CD14-positive monocyte (primary cell): ENCODE results near the gene TSPAN31. TPM values are rescaled to one million over a fixed set of nuclear protein-coding genes. Genes with fewer than 3 reads are reported as not detected.
A peak's percentile ranks its signal among the peaks of the same experiment; 100 is the strongest.

Source experiments
- DNase-seq, 3 donors: peaks; one replicate each; pipeline ENCODE4 v3.0.0-alpha.2; 2011 to 2022
- H2AFZ ChIP-seq: 2 replicates; pipeline ENCODE4 v1.6.0; 2012; ENCODE audit warnings: mild to moderate bottlenecking, low read depth, low read length, inconsistent platforms; ENCODE audit not compliant: insufficient read depth, poor library complexity, severe bottlenecking
- H3K27ac ChIP-seq, 2 donors: 1 replicate in 1 of 2; 2 replicates in 1 of 2; pipeline ENCODE4 v1.5.1; 2012 to 2013; ENCODE audit warnings: low read length in 2 of 2, control low read depth in 1 of 2, inconsistent platforms in 1 of 2, low read depth in 1 of 2, mild to moderate bottlenecking in 1 of 2
- H3K27me3 ChIP-seq, 2 donors: one replicate each; pipeline versions ENCODE4 v1.6.0 to v1.6.1; 2011 to 2013; ENCODE audit warnings: low read length in 2 of 2; ENCODE audit not compliant: control insufficient read depth in 2 of 2, insufficient read depth in 2 of 2
- H3K36me3 ChIP-seq, 2 donors: replicated peaks in 1 of 2; 1 replicate in 1 of 2; 2 replicates in 1 of 2; pipeline versions ENCODE4 v1.5.1 to v1.6.1; 2012 to 2013; ENCODE audit warnings: low read length in 2 of 2, control low read depth in 1 of 2, inconsistent platforms in 1 of 2, mild to moderate bottlenecking in 1 of 2; ENCODE audit not compliant: insufficient read depth in 2 of 2, control insufficient read depth in 1 of 2
- H3K4me1 ChIP-seq, 2 donors: 1 replicate in 1 of 2; 2 replicates in 1 of 2; pipeline versions ENCODE4 v1.5.1 to v1.6.1; 2012 to 2013; ENCODE audit warnings: low read length in 2 of 2, control low read depth in 1 of 2, inconsistent platforms in 1 of 2, mild to moderate bottlenecking in 1 of 2, moderate library complexity in 1 of 2; ENCODE audit not compliant: insufficient read depth in 2 of 2, control insufficient read depth in 1 of 2
- H3K4me2 ChIP-seq: replicated peaks from 2 replicates; pipeline ENCODE3; 2012; ENCODE audit warnings: low read length, moderate library complexity, mild to moderate bottlenecking; ENCODE audit not compliant: poor library complexity, severe bottlenecking; ENCODE audit errors: extremely low read depth
- H3K4me3 ChIP-seq, 3 experiments: fragments of 200-600 bp in 1 of 3; sonication (generic) in 1 of 3; replicated peaks in 1 of 3; 1 replicate in 2 of 3; 2 replicates in 1 of 3; pipeline ENCODE4 v1.5.1; 2011 to 2013; ENCODE audit warnings: low read length in 3 of 3, mild to moderate bottlenecking in 3 of 3, control low read depth in 2 of 3, low read depth in 2 of 3, inconsistent platforms in 1 of 3, moderate library complexity in 1 of 3
- H3K79me2 ChIP-seq: 2 replicates; pipeline ENCODE4 v1.6.0; 2012; ENCODE audit warnings: mild to moderate bottlenecking, control low read depth, inconsistent platforms, low read length, moderate library complexity; ENCODE audit not compliant: insufficient read depth
- H3K9ac ChIP-seq: 2 replicates; pipeline ENCODE4 v1.6.0; 2017; ENCODE audit warnings: low read length, mild to moderate bottlenecking; ENCODE audit not compliant: insufficient read depth, poor library complexity, severe bottlenecking
- H3K9me3 ChIP-seq, 2 donors: replicated peaks in 1 of 2; 1 replicate in 1 of 2; 2 replicates in 1 of 2; pipeline versions ENCODE4 v1.5.1 to v1.6.1; 2012 to 2013; ENCODE audit warnings: low read length in 2 of 2, control low read depth in 1 of 2; ENCODE audit not compliant: control insufficient read depth in 1 of 2, insufficient read depth in 1 of 2
- H4K20me1 ChIP-seq: 2 replicates; pipeline ENCODE4 v1.6.0; 2012; ENCODE audit warnings: mild to moderate bottlenecking, low read length, control low read depth, moderate library complexity; ENCODE audit not compliant: insufficient read depth
- H3K27ac Mint-ChIP-seq, 7 donors: one replicate each; pipeline ENCODE4 v1.8.0; 2020; ENCODE audit warnings: mild to moderate bottlenecking in 7 of 7, mixed read lengths in 7 of 7, moderate library complexity in 6 of 7, inconsistent platforms in 2 of 7
- H3K27me3 Mint-ChIP-seq, 3 donors: one replicate each; pipeline ENCODE4 v1.8.0; 2021 to 2022; ENCODE audit warnings: low read depth in 3 of 3, mild to moderate bottlenecking in 3 of 3, mixed read lengths in 3 of 3, moderate library complexity in 3 of 3, inconsistent platforms in 1 of 3
- H3K36me3 Mint-ChIP-seq, 2 donors: one replicate each; pipeline ENCODE4 v1.8.0; 2020; ENCODE audit warnings: mixed read lengths in 2 of 2, inconsistent platforms in 1 of 2, mild to moderate bottlenecking in 1 of 2
- H3K4me1 Mint-ChIP-seq: one replicate; pipeline ENCODE4 v1.8.0; 2020; ENCODE audit warnings: mild to moderate bottlenecking, mixed read lengths
- H3K4me3 Mint-ChIP-seq, 2 donors: one replicate each; pipeline ENCODE4 v1.8.0; 2020; ENCODE audit warnings: mild to moderate bottlenecking in 2 of 2, mixed read lengths in 2 of 2, moderate library complexity in 1 of 2
- H3K9me3 Mint-ChIP-seq, 7 donors: one replicate each; pipeline ENCODE4 v1.8.0; 2020 to 2022; ENCODE audit warnings: mixed read lengths in 7 of 7, mild to moderate bottlenecking in 6 of 7, moderate library complexity in 6 of 7, inconsistent platforms in 2 of 7
- CTCF ChIP-seq: fragments of 200-600 bp; IDR thresholded peaks from one replicate; pipeline ENCODE4 v1.8.0; 2022; ENCODE audit warnings: antibody characterized with exemption, mild to moderate bottlenecking
- WGBS: methylation state at CpG from one replicate; pipeline ENCODE4 v1.1.5; 2013; ENCODE audit warnings: missing lambda C conversion rate; ENCODE audit not compliant: insufficient coverage; 5-methylcytosine and 5-hydroxymethylcytosine counted together
- intact Hi-C, 2 donors: fragments of 100-400 bp; cut with micrococcal nuclease; formaldehyde crosslinking; loops; one replicate each; pipeline versions ENCODE4 v1.15.0 to v1.15.1; 2023
- polyA plus RNA-seq, 3 donors: library from polyadenylated mRNA; depleted of rRNA in 1 of 3; unstranded in 2 of 3; stranded (reverse) in 1 of 3; fragments of 300-500 nt in 2 of 3; fragments of >200 nt in 1 of 3; fragmentation: Illumina TruSeq in 2 of 3; gene quantifications; 1 replicate in 2 of 3; 2 replicates in 1 of 3; pipeline ENCODE4 v1.2.3, GENCODE V29; 2012 to 2021

The TSPAN31 gene
- polyA plus RNA-seq, 3 donors, result 20.6 to 48.1 (median 43.0) TPM

GRCh38 chr12:57797933-57798332 is 53.1 kb downstream of the TSPAN31 start:
- intact Hi-C loops, result no loop called here
- peaks cover 67 to 87% of the 10 kb centered on the region in 2 donors for H3K36me3 ChIP-seq
- Mint-ChIP-seq H3K36me3 (peaks cover 66 to 79% of the 10 kb centered on the region in 2 donors), H3K4me1 (peaks cover 8% of the 10 kb centered on the region), H3K27ac (peak overlapping the region in 4 of 7 donors; percentile 6 to 72 (median 42)), H3K9me3 (no peaks in the 10 kb centered on the region), H3K4me3 (no peak overlapping the region), H3K27me3 (no peaks in the 10 kb centered on the region)
- H2AFZ ChIP-seq, result no peak overlapping the region
- H3K4me1 ChIP-seq, result peaks cover 9 to 10% of the 10 kb centered on the region in 2 donors
- H4K20me1 ChIP-seq, result no peaks in the 10 kb centered on the region
- TF ChIP-seq CTCF, result no peak
- H3K4me2 ChIP-seq, result no peak overlapping the region
- no CpG with 5 or more reads among the region's 1 CpG for WGBS
- H3K27ac ChIP-seq, result peak overlapping the region in 1 of 2 donors; percentile 12
- no peaks in the 10 kb centered on the region for H3K27me3 ChIP-seq
- H3K79me2 ChIP-seq, result no peaks in the 10 kb centered on the region
- H3K9me3 ChIP-seq, result no peaks in the 10 kb centered on the region
- no peak overlapping the region for H3K4me3 ChIP-seq
- no peak overlapping the region for H3K9ac ChIP-seq
- DNase-seq, result peak; percentile 12 to 37 (median 18)

Other genes with a start within 250 kb of the TSPAN31 start
- 100 to 1,000 TPM in 1 of 3 donors, 1 to 10 TPM in 2; 9.3 to 163 (median 9.4) TPM for gene DDIT3, start 224.5 kb upstream of the TSPAN31 start, polyA plus RNA-seq
- gene MBD6, start 222.2 kb upstream of the TSPAN31 start, polyA plus RNA-seq, result 10 to 100 TPM in 1 of 3 donors, 1 to 10 TPM in 2; 2.4 to 47.7 (median 2.6) TPM
- 10 to 100 TPM; 72.8 to 94.5 (median 82.2) TPM for gene DCTN2, start 197.8 kb upstream of the TSPAN31 start, polyA plus RNA-seq
- under 1 TPM in 1 of 3 donors, not detected in 2; 0.01 TPM for gene KIF5A, start 195.0 kb upstream of the TSPAN31 start, polyA plus RNA-seq
- 10 to 100 TPM; 12.3 to 18.6 (median 16.9) TPM for gene PIP4K2C, start 153.8 kb upstream of the TSPAN31 start, polyA plus RNA-seq
- 1 to 10 TPM in 1 of 3 donors, under 1 TPM in 1, not detected in 1; 0.08 to 1.3 TPM for gene DTX3, start 140.2 kb upstream of the TSPAN31 start, polyA plus RNA-seq
- not detected for gene ARHGEF25, start 133.6 kb upstream of the TSPAN31 start, polyA plus RNA-seq
- gene B4GALNT1, start 111.8 kb upstream of the TSPAN31 start, polyA plus RNA-seq, result not detected
- gene OS9, start 50.9 kb upstream of the TSPAN31 start, polyA plus RNA-seq, result 100 to 1,000 TPM in 2 of 3 donors, 10 to 100 TPM in 1; 90.9 to 484 (median 128) TPM
- 1 to 10 TPM in 1 of 3 donors, under 1 TPM in 2; 0.20 to 3.4 (median 0.65) TPM for gene AGAP2, start 6.3 kb upstream of the TSPAN31 start, polyA plus RNA-seq
- gene CDK4, start 7.3 kb downstream of the TSPAN31 start, polyA plus RNA-seq, result 10 to 100 TPM; 26.2 to 38.4 (median 27.4) TPM
- 1 to 10 TPM in 1 of 3 donors, under 1 TPM in 2; 0.14 to 9.5 (median 0.23) TPM for gene MARCHF9, start 10.1 kb downstream of the TSPAN31 start, polyA plus RNA-seq
- under 1 TPM in 1 of 3 donors, not detected in 2; 0.81 TPM for gene CYP27B1, start 22.0 kb downstream of the TSPAN31 start, polyA plus RNA-seq
- 1 to 10 TPM; 3.4 to 5.0 (median 3.7) TPM for gene METTL1, start 27.1 kb downstream of the TSPAN31 start, polyA plus RNA-seq
- gene EEF1AKMT3, start 27.6 kb downstream of the TSPAN31 start, polyA plus RNA-seq, result 1 to 10 TPM; 3.4 to 4.2 (median 3.4) TPM
- gene TSFM, start 37.7 kb downstream of the TSPAN31 start, polyA plus RNA-seq, result 10 to 100 TPM in 2 of 3 donors, 1 to 10 TPM in 1; 4.5 to 22.6 (median 21.8) TPM
- gene AVIL, start 73.7 kb downstream of the TSPAN31 start, polyA plus RNA-seq, result 1 to 10 TPM in 1 of 3 donors, under 1 TPM in 1, not detected in 1; 0.11 to 7.2 TPM
- 100 to 1,000 TPM in 1 of 3 donors, 10 to 100 TPM in 2; 59.1 to 148 (median 70.2) TPM for gene CTDSP2, start 101.7 kb downstream of the TSPAN31 start, polyA plus RNA-seq
- gene ATP23, start 196.5 kb downstream of the TSPAN31 start, polyA plus RNA-seq, result 10 to 100 TPM; 12.4 to 27.5 (median 24.8) TPM